SK-N-SH (cell line): ENCODE measurements around the gene FAM78B. TPM values are rescaled to one million over a fixed set of nuclear protein-coding genes. Genes with fewer than 3 reads are reported as not detected.
A peak's percentile ranks its signal among the peaks of the same experiment; 100 is the strongest.

Experiments used
- CTCF ChIA-PET: fragments of 300-600, 350-600 bp; formaldehyde crosslinking; extraction: SDS; loops from one replicate; lab custom pipeline; 2021; lab: Yijun Ruan, JAX
- POLR2A ChIA-PET: fragments of 350-600 bp; sonication (Branson Sonifier 250); formaldehyde crosslinking; extraction: SDS; loops from one replicate; lab custom pipeline; 2020; ENCODE audit warnings: antibody characterized with exemption, inconsistent platforms; lab: Yijun Ruan, JAX
- DNase-seq: peaks from one replicate; pipeline ENCODE4 v3.0.0; 2012
- H2AFZ ChIP-seq: fragments of 200-600 bp; sonication (generic); 2 replicates; pipeline ENCODE4 v1.8.1; 2016; ENCODE audit warnings: antibody characterized with exemption, mild to moderate bottlenecking, low read depth
- H3F3A ChIP-seq: fragments of 200-600 bp; sonication (generic); replicated peaks from 2 replicates; pipeline ENCODE3; 2016; ENCODE audit warnings: antibody characterized with exemption, mild to moderate bottlenecking; ENCODE audit not compliant: insufficient read depth
- H3K27ac ChIP-seq, 2 experiments: fragments of 200-500 bp in 1 of 2; fragments of 200-600 bp in 1 of 2; sonication (Bioruptor generic) in 1 of 2; sonication (generic), shearing (Covaris generic) in 1 of 2; 2 replicates each; pipeline versions ENCODE4 v1.5.1 to v1.6.1; 2014 to 2016; ENCODE audit warnings: low read depth in 2 of 2, inconsistent platforms in 1 of 2, low read length in 1 of 2, mild to moderate bottlenecking in 1 of 2, mixed read lengths in 1 of 2
- H3K27me3 ChIP-seq: fragments of 200-600 bp; sonication (generic), shearing (Covaris generic); 2 replicates; pipeline ENCODE4 v1.6.1; 2016; ENCODE audit warnings: mixed run types; ENCODE audit not compliant: insufficient read depth
- H3K36me3 ChIP-seq, 2 experiments: fragments of 200-500 bp in 1 of 2; fragments of 200-600 bp in 1 of 2; sonication (Bioruptor generic) in 1 of 2; sonication (generic) in 1 of 2; replicated peaks in 1 of 2; 2 replicates each; pipeline versions ENCODE3 to v1.5.1; 2014 to 2016; ENCODE audit warnings: low read length in 1 of 2, mild to moderate bottlenecking in 1 of 2; ENCODE audit not compliant: insufficient read depth in 2 of 2, control insufficient read depth in 1 of 2
- H3K4me1 ChIP-seq, 2 experiments: fragments of 200-500 bp in 1 of 2; fragments of 200-600 bp in 1 of 2; sonication (Bioruptor generic) in 1 of 2; sonication (generic), shearing (Covaris generic) in 1 of 2; 2 replicates each; pipeline versions ENCODE4 v1.5.1 to v1.6.1; 2014 to 2016; ENCODE audit warnings: low read depth in 1 of 2, low read length in 1 of 2, mixed run types in 1 of 2; ENCODE audit not compliant: insufficient read depth in 2 of 2, control insufficient read depth in 1 of 2
- H3K4me2 ChIP-seq: fragments of 200-600 bp; sonication (generic), shearing (Covaris generic); 2 replicates; pipeline ENCODE4 v1.6.1; 2017; ENCODE audit warnings: mixed run types
- H3K4me3 ChIP-seq, 2 experiments: fragments of 200-500 bp in 1 of 2; fragments of 200-600 bp in 1 of 2; sonication (Bioruptor generic) in 1 of 2; sonication (generic), shearing (Covaris generic) in 1 of 2; 2 replicates each; pipeline versions ENCODE4 v1.5.1 to v1.8.1; 2014 to 2016; ENCODE audit warnings: low read depth in 2 of 2, inconsistent platforms in 1 of 2, low read length in 1 of 2, mild to moderate bottlenecking in 1 of 2, mixed read lengths in 1 of 2, moderate library complexity in 1 of 2
- H3K79me2 ChIP-seq: fragments of 200-600 bp; sonication (generic); 2 replicates; pipeline ENCODE4 v1.8.1; 2017; ENCODE audit warnings: mild to moderate bottlenecking; ENCODE audit not compliant: insufficient read depth
- H3K9ac ChIP-seq: fragments of 200-600 bp; sonication (generic); 2 replicates; pipeline ENCODE4 v1.6.1; 2017; ENCODE audit warnings: mixed run types
- H3K9me2 ChIP-seq: fragments of 200-600 bp; sonication (generic); 2 replicates; pipeline ENCODE4 v1.6.1; 2017; ENCODE audit warnings: mixed run types
- H3K9me3 ChIP-seq: fragments of 200-600 bp; sonication (generic); 2 replicates; pipeline ENCODE4 v1.6.1; 2017; ENCODE audit warnings: mixed run types, mild to moderate bottlenecking, moderate library complexity
- H4K20me1 ChIP-seq: fragments of 200-600 bp; sonication (generic); 2 replicates; pipeline ENCODE4 v1.6.1; 2017; ENCODE audit warnings: mild to moderate bottlenecking, mixed run types; ENCODE audit not compliant: insufficient read depth
- ELF1 ChIP-seq: IDR thresholded peaks from 2 replicates; pipeline ENCODE4 v1.4.0; 2012
- EP300 ChIP-seq, 2 experiments: IDR thresholded peaks; 2 replicates each; pipeline versions ENCODE4 v1.4.0 to v1.6.1; 2012; ENCODE audit warnings: borderline replicate concordance in 1 of 2, low read depth in 1 of 2, low read length in 1 of 2
- EZH2phosphoT487 ChIP-seq: fragments of 200-600 bp; sonication (generic); IDR thresholded peaks from 2 replicates; pipeline ENCODE4 v1.6.1; 2017; ENCODE audit warnings: low read depth, mixed run types, mild to moderate bottlenecking, antibody characterized with exemption, moderate library complexity, borderline replicate concordance
- FOXM1 ChIP-seq: IDR thresholded peaks from 2 replicates; pipeline ENCODE4 v1.4.0; 2012; ENCODE audit warnings: low read depth, mild to moderate bottlenecking
- GATA2 ChIP-seq: sonication (generic); formaldehyde crosslinking; IDR thresholded peaks from 2 replicates; pipeline ENCODE4 v1.5.0; 2020; ENCODE audit warnings: mild to moderate bottlenecking, missing genetic modification reagents
- IRF3 ChIP-seq: fragments of 150-350 bp; IDR thresholded peaks from 2 replicates; pipeline ENCODE4 v1.6.1; 2016; ENCODE audit warnings: mild to moderate bottlenecking, low read depth, low read length
- JUND ChIP-seq: IDR thresholded peaks from 2 replicates; pipeline ENCODE4 v1.4.0; 2012
- MXI1 ChIP-seq: IDR thresholded peaks from 2 replicates; pipeline ENCODE4 v1.6.1; 2012; ENCODE audit warnings: mild to moderate bottlenecking, low read depth, low read length, improper control_type of control experiment
- PBX3 ChIP-seq: IDR thresholded peaks from 2 replicates; pipeline ENCODE4; 2012
- POLR2AphosphoS5 ChIP-seq: IDR thresholded peaks from 2 replicates; pipeline ENCODE4 v1.6.1; 2012; ENCODE audit warnings: low read depth, low read length
- RAD21 ChIP-seq: IDR thresholded peaks from 2 replicates; pipeline ENCODE4 v1.6.1; 2012; ENCODE audit warnings: mild to moderate bottlenecking, low read length
- RFX5 ChIP-seq: IDR thresholded peaks from 2 replicates; pipeline ENCODE4 v1.6.1; 2012; ENCODE audit warnings: mild to moderate bottlenecking, improper control_type of control experiment, low read length
- RXRA ChIP-seq: IDR thresholded peaks from 2 replicates; pipeline ENCODE4 v1.4.0; 2012; ENCODE audit warnings: low read depth, mild to moderate bottlenecking, borderline replicate concordance
- SIN3A ChIP-seq: IDR thresholded peaks from 2 replicates; pipeline ENCODE4 v1.6.1; 2012; ENCODE audit warnings: low read depth, mild to moderate bottlenecking, low read length, moderate library complexity, borderline replicate concordance
- SMC3 ChIP-seq: IDR thresholded peaks from 2 replicates; pipeline ENCODE4 v1.6.1; 2012; ENCODE audit warnings: low read depth, low read length, improper control_type of control experiment
- TAF1 ChIP-seq: IDR thresholded peaks from 2 replicates; pipeline ENCODE4 v1.6.1; 2012; ENCODE audit warnings: low read depth, mild to moderate bottlenecking, low read length, moderate library complexity, borderline replicate concordance
- TCF12 ChIP-seq: IDR thresholded peaks from 2 replicates; pipeline ENCODE4 v1.4.0; 2012
- TEAD4 ChIP-seq: IDR thresholded peaks from 2 replicates; pipeline ENCODE4 v1.4.0; 2012; ENCODE audit warnings: mild to moderate bottlenecking, borderline replicate concordance; ENCODE audit not compliant: insufficient read depth
- WGBS: methylation state at CpG from one replicate; pipeline ENCODE4 v1.1.6; 2017; ENCODE audit warnings: low lambda C conversion rate; 5-methylcytosine and 5-hydroxymethylcytosine counted together
- polyA plus RNA-seq, 3 experiments: library from polyadenylated mRNA; depleted of rRNA; stranded (reverse); fragments of >200 nt; gene quantifications; 2 replicates each; pipeline ENCODE4 v1.2.3, GENCODE V29; 2012

Gene FAM78B
- polyA plus RNA-seq, 1 of the 3 experiments (the other 2 are of a cell fraction): 0.36 TPM

- ChIA-PET POLR2A (no interaction called here), CTCF (interaction anchor here (1.0 to 1.9 kb wide), 5 partner anchors 8 to 238 kb away, joined by 3 to 8 read pairs (median 5); no protein-coding TSS in a partner anchor)
- peaks cover 12% of the 10 kb centered on the region; the same call in 1 of the 2 replicates for H3K27me3 ChIP-seq
- TF ChIP-seq IRF3 (no peak), MXI1 (no peak), POLR2AphosphoS5 (no peak), SIN3A (no peak), ELF1 (no peak), EP300 (IDR thresholded peaks at IDR 0.05; ENCODE audit: borderline replicate concordance in 1 of 2, low read depth in 1 of 2, low read length in 1 of 2) (no peak)
- no peaks in the 10 kb centered on the region for H4K20me1 ChIP-seq
- H3F3A ChIP-seq: no peaks in the 10 kb centered on the region
- H3K36me3 ChIP-seq: no peaks in the 10 kb centered on the region
- no peak overlapping the region for H3K9ac ChIP-seq
- H3K9me3 ChIP-seq: no peaks in the 10 kb centered on the region
- peaks cover 0 to 8% of the 10 kb centered on the region in 2 experiments; a peak in 2 of 4 replicates for H3K4me1 ChIP-seq
- no peaks in the 10 kb centered on the region for H3K79me2 ChIP-seq
- peak overlapping the region; percentile 60 to 65; a peak in 3 of 4 replicates for H3K4me3 ChIP-seq
- no peak for DNase-seq
- WGBS: no CpG with 5 or more reads among the region's 50 CpGs
- H2AFZ ChIP-seq: no peak overlapping the region
- no peak overlapping the region for H3K27ac ChIP-seq
- peak overlapping the region; percentile 55; the same call in 1 of the 2 replicates for H3K4me2 ChIP-seq
- H3K9me2 ChIP-seq: no peaks in the 10 kb centered on the region
Measured at GRCh38 chr1:166166329-166166697, 488 bp downstream of the FAM78B start.

GRCh38 chr1:166165661-166166328 lies 1.0 kb downstream of the FAM78B start:
- H3K27me3 ChIP-seq: peaks cover 12% of the 10 kb centered on the region; the same call in 1 of the 2 replicates
- no peaks in the 10 kb centered on the region for H3K36me3 ChIP-seq
- POLR2A ChIA-PET: no interaction called here
- TF ChIP-seq JUND (no peak), RAD21 (no peak), ELF1 (no peak), SMC3 (no peak), GATA2 (CRISPR knock-in tag) (no peak), IRF3 (no peak), TEAD4 (no peak), PBX3 (no peak), MXI1 (no peak), RFX5 (no peak), FOXM1 (no peak), RXRA (no peak), EZH2phosphoT487 (no peak), TAF1 (no peak), TCF12 (no peak)
- H3K9me3 ChIP-seq: no peaks in the 10 kb centered on the region
- H3K4me2 ChIP-seq: peak overlapping the region; percentile 55
- H3K27ac ChIP-seq: no peak overlapping the region
- DNase-seq: peak; percentile 46
- no peak overlapping the region for H2AFZ ChIP-seq
- H3F3A ChIP-seq: no peaks in the 10 kb centered on the region
- WGBS: 4% methylated on average over 47 of the region's 61 CpGs
- CTCF ChIA-PET: interaction anchor here (1.0 to 1.9 kb wide), 8 partner anchors 8 to 267 kb away, joined by 3 to 8 read pairs (median 4); no protein-coding TSS in a partner anchor
- no peaks in the 10 kb centered on the region for H4K20me1 ChIP-seq
- no peaks in the 10 kb centered on the region for H3K9me2 ChIP-seq
- peak overlapping the region; percentile 47 to 60; a peak in 3 of 4 replicates for H3K4me3 ChIP-seq
- H3K4me1 ChIP-seq: peaks cover 0 to 8% of the 10 kb centered on the region in 2 experiments; a peak in 2 of 4 replicates
- no peak overlapping the region for H3K9ac ChIP-seq
- H3K79me2 ChIP-seq: no peaks in the 10 kb centered on the region
